H1 (cell line): ENCODE data around the gene CIITA. TPM values are rescaled to one million over a fixed set of nuclear protein-coding genes. Genes with fewer than 3 reads are reported as not detected.

Experiments used
- EP300 ChIP-seq, 2 experiments: IDR thresholded peaks; 1 replicate in 1 of 2; 2 replicates in 1 of 2; pipeline ENCODE4 v1.6.1; 2011 to 2012; ENCODE audit warnings: low read depth in 2 of 2, low read length in 2 of 2, mild to moderate bottlenecking in 2 of 2, borderline replicate concordance in 1 of 2, inconsistent platforms in 1 of 2, moderate library complexity in 1 of 2
- JUN ChIP-seq: IDR thresholded peaks from 2 replicates; pipeline ENCODE4 v1.6.1; 2011; ENCODE audit warnings: low read depth, mild to moderate bottlenecking, improper control_type of control experiment, low read length
- SAP30 ChIP-seq: fragments of 300-600 bp; sonication (generic); IDR thresholded peaks from 2 replicates; pipeline ENCODE4 v1.7.1; 2012; ENCODE audit warnings: low read length, moderate library complexity, mild to moderate bottlenecking, inconsistent platforms; ENCODE audit not compliant: insufficient read depth, insufficient replicate concordance
- SP4 ChIP-seq: IDR thresholded peaks from 2 replicates; pipeline ENCODE4 v1.6.1; 2012; ENCODE audit warnings: low read length, inconsistent platforms
- SUZ12 ChIP-seq: fragments of 200-600 bp; sonication (generic); IDR thresholded peaks from 2 replicates; pipeline ENCODE4 v1.6.1; 2012; ENCODE audit warnings: mild to moderate bottlenecking, inconsistent platforms, low read length, moderate library complexity, mixed read lengths
- TAF1 ChIP-seq: IDR thresholded peaks from 2 replicates; pipeline ENCODE4 v1.6.1; 2011; ENCODE audit warnings: mild to moderate bottlenecking, low read depth, low read length
- TBP ChIP-seq: IDR thresholded peaks from 2 replicates; pipeline ENCODE4 v1.6.1; 2011; ENCODE audit warnings: low read depth, low read length, improper control_type of control experiment
- polyA plus RNA-seq, 7 experiments: library from polyadenylated mRNA; depleted of rRNA in 3 of 7; stranded (reverse) in 5 of 7; unstranded in 2 of 7; fragments of >200 nt in 5 of 7; fragments of 200-250 nt in 2 of 7; gene quantifications; 1 replicate in 5 of 7; 2 replicates in 1 of 7; 4 replicates in 1 of 7; pipeline versions ENCODE4 v1.2.1 to v1.2.3, GENCODE V29; 2011 to 2013; ENCODE audit warnings: missing spikeins in 2 of 7, mixed read lengths in 2 of 7
- total RNA-seq: library from RNA; stranded (reverse); fragmentation: NEBNext Ultra II Directional; extraction: Animal tissue kit (Norgen Biotek cat#: 25700); gene quantifications from 2 replicates; pipeline ENCODE4 v1.2.1, GENCODE V29; 2021

The CIITA gene
- total and polyA plus RNA-seq, 2 of the 8 experiments (the other 6 are each of a cell fraction or from before 2014, with no cell fraction given), result 0.07 to 0.17 TPM

DNA sequence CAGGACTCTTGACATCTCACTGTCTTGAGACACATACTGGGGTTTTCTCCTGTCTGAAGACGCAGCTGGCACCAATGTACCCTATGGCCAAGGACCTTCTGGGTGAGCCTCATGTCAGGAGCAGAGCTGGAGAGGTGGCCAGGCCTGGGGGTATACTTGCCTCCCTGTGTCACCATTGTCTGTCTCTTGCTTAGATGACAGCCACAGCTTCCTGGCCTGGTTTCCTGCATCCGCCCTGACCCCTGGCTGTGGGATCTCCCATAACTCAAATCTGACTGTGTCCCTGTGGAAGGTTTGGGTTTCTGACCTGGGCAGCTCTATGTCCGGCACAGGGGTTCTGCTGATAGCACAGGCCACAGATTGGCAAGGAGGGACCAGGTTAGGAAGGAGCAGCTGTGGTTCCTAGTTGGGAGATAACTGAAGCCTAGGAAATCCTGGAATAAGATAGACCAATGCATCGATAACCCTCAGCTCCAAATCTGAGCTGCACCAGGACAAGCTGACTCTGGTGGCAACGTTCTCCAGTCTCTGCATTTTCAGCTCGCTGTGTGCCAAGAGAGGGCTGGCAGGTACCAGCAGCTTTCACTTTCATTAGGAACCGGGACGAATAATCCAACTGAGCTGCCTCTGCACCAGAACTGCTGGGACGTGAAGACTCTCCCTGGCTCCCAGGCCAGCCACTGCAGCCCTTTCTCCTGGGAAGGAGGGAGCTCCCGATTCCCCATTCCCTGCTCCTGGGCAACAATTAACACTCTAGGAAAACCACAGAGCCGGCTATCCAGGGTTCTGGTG lies 60.3 kb downstream of the CIITA start (continued):
- TF ChIP-seq TAF1 (no peak), EP300 (IDR thresholded peaks at IDR 0.05; ENCODE audit: borderline replicate concordance in 1 of 2, low read depth in 2 of 2, low read length in 2 of 2) (no peak), JUN (no peak), SUZ12 (no peak), TBP (no peak), SP4 (no peak), SAP30 (no peak)
